ENCODE results near the gene TMEM53. TPM values are rescaled to one million over a fixed set of nuclear protein-coding genes. Genes with fewer than 3 reads are reported as not detected.
A peak's percentile ranks its signal among the peaks of the same experiment; 100 is the strongest.

Gene TMEM53
- total RNA-seq, 2 experiments from 2014 or later = 4.3 to 5.5 TPM

GRCh38 chr1:44637702-44638411 is 36.4 kb downstream of the TMEM53 start:
- no peak for ATAC-seq
- Mint-ChIP-seq H3K4me1 (peaks cover 27% of the 10 kb centered on the region), H3K36me3 (ENCODE audit: low read depth) (peaks cover 63% of the 10 kb centered on the region), H3K27ac (no peak overlapping the region), H3K4me3 (no peak overlapping the region), H3K27me3 (no peaks in the 10 kb centered on the region), H3K9me3 (ENCODE audit: low read depth) (no peaks in the 10 kb centered on the region)
- POLR2A ChIA-PET = no interaction called here
- CTCF ChIA-PET = interaction anchor here (13.0 kb wide), 1 partner anchor 14 kb away, joined by 91 read pairs; no protein-coding TSS in a partner anchor
- intact Hi-C loops (cut with DNase I, micrococcal nuclease) = loop anchor here in 1 of 2 experiments (10.0 kb wide), 1 partner anchor 1273 kb away; the partner anchor contains the start of gene ELOVL1
- no peak for DNase-seq

DNA sequence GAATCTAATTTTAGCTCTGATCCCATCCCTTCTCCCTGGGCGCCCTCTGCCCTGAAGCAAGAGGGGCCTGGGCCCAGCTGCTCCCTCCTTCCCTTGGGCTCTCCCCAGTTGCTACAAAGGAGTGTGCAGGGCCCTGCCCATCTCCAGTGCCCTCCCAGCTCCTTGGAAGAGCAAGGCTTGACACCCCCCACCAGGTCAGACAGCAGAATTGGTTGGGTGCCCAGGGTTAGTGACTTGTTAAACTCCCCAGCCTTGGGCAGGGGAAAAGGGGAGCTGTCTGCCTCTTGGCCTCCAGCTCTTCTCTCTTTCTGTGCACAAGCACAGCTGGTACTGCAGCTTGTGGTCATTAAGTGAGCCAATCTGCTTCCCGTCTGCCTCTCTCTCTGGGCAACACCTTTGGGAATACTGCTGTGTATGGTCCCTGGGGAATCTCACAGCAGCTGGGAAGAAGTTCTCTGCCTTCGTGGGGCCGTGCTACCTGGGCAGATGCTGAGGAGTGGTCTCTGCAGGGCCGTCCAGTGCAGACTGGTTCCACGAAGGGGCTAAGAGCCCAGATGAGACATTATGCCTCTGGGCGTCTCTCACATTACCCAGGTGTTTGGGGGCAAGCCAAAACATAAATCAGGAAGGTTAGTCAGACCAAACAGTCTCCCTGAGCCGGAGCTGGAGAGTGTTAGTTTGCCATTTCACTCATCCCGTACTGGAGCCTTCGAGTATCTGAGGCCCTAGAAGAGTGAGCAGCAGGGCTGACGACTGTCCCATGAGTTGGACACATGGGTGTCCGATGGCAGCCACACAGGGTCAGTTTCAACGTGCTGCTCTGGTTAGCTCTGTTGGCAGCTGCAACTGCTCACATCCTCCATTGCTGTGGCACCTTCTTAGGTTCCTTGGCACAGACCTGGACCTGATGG is 37.3 kb downstream of the TMEM53 start:
- Mint-ChIP-seq H3K36me3 (ENCODE audit: low read depth) (peaks cover 63% of the 10 kb centered on the region), H3K4me1 (peaks cover 29% of the 10 kb centered on the region), H3K27ac (no peak overlapping the region), H3K4me3 (no peak overlapping the region), H3K9me3 (ENCODE audit: low read depth) (no peaks in the 10 kb centered on the region), H3K27me3 (no peaks in the 10 kb centered on the region)
- CTCF ChIA-PET = interaction anchor here (0.8 to 13.0 kb wide), 2 partner anchors 15 to 47 kb away, joined by 3 to 91 read pairs; no protein-coding TSS in a partner anchor
- intact Hi-C loops (cut with DNase I, micrococcal nuclease) = loop anchor here in 1 of 2 experiments (10.0 kb wide), 1 partner anchor 1272 kb away; the partner anchor contains the start of gene ELOVL1
- POLR2A ChIA-PET = no interaction called here
- ATAC-seq = no peak
- no peak for DNase-seq

DNA sequence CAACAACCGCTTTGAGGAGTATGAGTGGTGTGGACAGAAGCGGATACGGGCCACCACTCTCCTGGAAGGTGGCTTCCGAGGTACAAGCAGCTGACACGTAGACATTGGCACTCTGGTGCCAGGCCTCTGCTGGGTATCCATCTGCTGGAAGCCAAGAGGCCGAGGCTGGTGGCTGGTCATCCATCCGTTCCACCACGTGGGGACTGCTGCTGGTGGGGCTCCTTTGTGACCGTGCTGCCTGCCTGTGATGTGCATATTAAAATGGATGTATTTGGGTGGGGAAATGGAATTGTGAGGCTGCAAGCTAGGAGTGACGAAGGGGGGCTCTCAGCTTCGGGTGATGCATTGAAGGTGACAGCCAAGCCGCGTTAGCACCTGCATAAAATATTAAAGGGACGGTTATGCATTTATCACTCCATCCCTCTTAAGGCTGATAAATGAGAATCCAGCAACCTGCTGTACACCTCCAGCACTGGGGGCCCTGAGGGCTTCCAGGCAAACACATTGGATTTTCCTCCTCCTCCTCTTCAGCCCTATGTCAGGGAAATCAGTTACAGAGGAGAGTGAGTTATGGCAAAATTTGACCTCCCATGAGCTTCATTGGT is 38.1 kb downstream of the TMEM53 start:
- H3K36me3 Mint-ChIP-seq (ENCODE audit: low read depth) = peaks cover 55% of the 10 kb centered on the region

GRCh38 chr1:44635439-44635838 is 38.8 kb downstream of the TMEM53 start:
- peak overlapping the region; percentile 25 for H3K27ac Mint-ChIP-seq
- ChIA-PET CTCF (interaction anchor here (0.7 to 13.0 kb wide), 2 partner anchors 11 to 17 kb away, joined by 4 to 91 read pairs; no protein-coding TSS in a partner anchor), POLR2A (no interaction called here)
- no peak for DNase-seq
- peaks cover 55% of the 10 kb centered on the region for H3K36me3 Mint-ChIP-seq (ENCODE audit: low read depth)
- intact Hi-C loops (cut with DNase I, micrococcal nuclease) = loop anchor here in 1 of 2 experiments (10.0 kb wide), 1 partner anchor 1271 kb away; the partner anchor contains the start of gene ELOVL1
- no peaks in the 10 kb centered on the region for H3K9me3 Mint-ChIP-seq (ENCODE audit: low read depth)
- peaks cover 38% of the 10 kb centered on the region for H3K4me1 Mint-ChIP-seq
- no peak overlapping the region for H3K4me3 Mint-ChIP-seq
- no peak for ATAC-seq
- no peaks in the 10 kb centered on the region for H3K27me3 Mint-ChIP-seq

More for the DNA sequence above, 38.1 kb downstream of the TMEM53 start:
- ATAC-seq = no peak
- POLR2A ChIA-PET = no interaction called here
- intact Hi-C loops (cut with DNase I, micrococcal nuclease) = loop anchor here in 1 of 2 experiments (10.0 kb wide), 1 partner anchor 1271 kb away; the partner anchor contains the start of gene ELOVL1
- CTCF ChIA-PET = interaction anchor here (0.8 to 13.0 kb wide), 2 partner anchors 16 to 46 kb away, joined by 3 to 91 read pairs; no protein-coding TSS in a partner anchor
- no peaks in the 10 kb centered on the region for H3K27me3 Mint-ChIP-seq
- H3K4me1 Mint-ChIP-seq = peaks cover 31% of the 10 kb centered on the region
- DNase-seq = no peak
- no peak overlapping the region for H3K27ac Mint-ChIP-seq
- H3K4me3 Mint-ChIP-seq = no peak overlapping the region
- no peaks in the 10 kb centered on the region for H3K9me3 Mint-ChIP-seq (ENCODE audit: low read depth)

- Mint-ChIP-seq H3K27me3 (no peaks in the 10 kb centered on the region), H3K27ac (peak overlapping the region; percentile 25), H3K9me3 (ENCODE audit: low read depth) (no peaks in the 10 kb centered on the region), H3K4me3 (no peak overlapping the region), H3K4me1 (peaks cover 40% of the 10 kb centered on the region), H3K36me3 (ENCODE audit: low read depth) (peaks cover 53% of the 10 kb centered on the region)
- DNase-seq (no peak), ATAC-seq (no peak)
- ChIA-PET POLR2A (interaction anchor here (0.9 to 1.4 kb wide), 4 partner anchors 13 to 185 kb away, joined by 3 to 4 read pairs (median 3); partner anchors contain the start of gene TMEM53), CTCF (interaction anchor here (0.7 to 13.0 kb wide), 6 partner anchors 12 to 372 kb away, joined by 3 to 91 read pairs (median 4); no protein-coding TSS in a partner anchor)
- intact Hi-C loops (cut with DNase I, micrococcal nuclease) = loop anchor here in 1 of 2 experiments (5.0 to 10.0 kb wide), 4 partner anchors 173 to 1270 kb away; partner anchors contain the start of genes ATP6V0B, BTBD19, DPH2 and DYNLT4
Measured at GRCh38 chr1:44634606-44635189, 39.6 kb downstream of the TMEM53 start.

DNA sequence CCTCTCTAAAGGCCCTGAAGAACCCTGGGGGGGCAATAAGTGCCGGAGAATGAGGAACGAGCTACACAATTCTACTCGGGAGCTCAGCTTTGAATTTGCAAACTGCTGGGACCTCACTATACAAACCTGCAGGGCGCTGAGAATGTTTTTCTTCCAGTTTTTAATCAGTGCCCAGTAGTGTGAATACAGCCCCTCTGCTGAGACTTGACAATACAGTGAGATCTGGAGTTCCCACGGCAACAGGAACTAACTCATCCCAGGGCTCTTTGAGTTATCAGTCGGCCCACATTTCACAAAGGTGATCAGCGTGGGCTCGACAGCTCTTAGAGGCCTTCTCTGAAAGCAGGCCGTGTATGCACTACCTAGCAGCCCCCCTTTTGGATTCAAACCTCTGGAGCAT is 41.7 kb downstream of the TMEM53 start:
- POLR2A ChIA-PET = interaction anchor here (1.0 to 2.4 kb wide), 7 partner anchors 9 to 187 kb away, joined by 3 to 17 read pairs (median 4); partner anchors contain the start of genes ARMH1 and TMEM53
- intact Hi-C loops (cut with DNase I, micrococcal nuclease) = loop anchor here (1.0 to 10.0 kb wide), 7 partner anchors 42 to 1268 kb away; partner anchors contain the start of genes ARMH1 (in 2 of the 2), TMEM53 (in 2 of the 2), ATP6V0B (in 1 of the 2) and BTBD19 (in 1 of the 2)
- H3K27me3 Mint-ChIP-seq = no peaks in the 10 kb centered on the region
- H3K9me3 Mint-ChIP-seq (ENCODE audit: low read depth) = no peaks in the 10 kb centered on the region
- peak; percentile 21 for DNase-seq
- peak overlapping the region; percentile 94 for H3K27ac Mint-ChIP-seq
- H3K4me3 Mint-ChIP-seq = peak overlapping the region; percentile 86
- CTCF ChIA-PET = interaction anchor here (0.8 to 13.0 kb wide), 3 partner anchors 20 to 983 kb away, joined by 3 to 91 read pairs (median 3); partner anchors contain the start of gene KDM4A
- peak; percentile 11 for ATAC-seq
- H3K36me3 Mint-ChIP-seq (ENCODE audit: low read depth) = peaks cover 40% of the 10 kb centered on the region
- H3K4me1 Mint-ChIP-seq = peaks cover 40% of the 10 kb centered on the region

DNA sequence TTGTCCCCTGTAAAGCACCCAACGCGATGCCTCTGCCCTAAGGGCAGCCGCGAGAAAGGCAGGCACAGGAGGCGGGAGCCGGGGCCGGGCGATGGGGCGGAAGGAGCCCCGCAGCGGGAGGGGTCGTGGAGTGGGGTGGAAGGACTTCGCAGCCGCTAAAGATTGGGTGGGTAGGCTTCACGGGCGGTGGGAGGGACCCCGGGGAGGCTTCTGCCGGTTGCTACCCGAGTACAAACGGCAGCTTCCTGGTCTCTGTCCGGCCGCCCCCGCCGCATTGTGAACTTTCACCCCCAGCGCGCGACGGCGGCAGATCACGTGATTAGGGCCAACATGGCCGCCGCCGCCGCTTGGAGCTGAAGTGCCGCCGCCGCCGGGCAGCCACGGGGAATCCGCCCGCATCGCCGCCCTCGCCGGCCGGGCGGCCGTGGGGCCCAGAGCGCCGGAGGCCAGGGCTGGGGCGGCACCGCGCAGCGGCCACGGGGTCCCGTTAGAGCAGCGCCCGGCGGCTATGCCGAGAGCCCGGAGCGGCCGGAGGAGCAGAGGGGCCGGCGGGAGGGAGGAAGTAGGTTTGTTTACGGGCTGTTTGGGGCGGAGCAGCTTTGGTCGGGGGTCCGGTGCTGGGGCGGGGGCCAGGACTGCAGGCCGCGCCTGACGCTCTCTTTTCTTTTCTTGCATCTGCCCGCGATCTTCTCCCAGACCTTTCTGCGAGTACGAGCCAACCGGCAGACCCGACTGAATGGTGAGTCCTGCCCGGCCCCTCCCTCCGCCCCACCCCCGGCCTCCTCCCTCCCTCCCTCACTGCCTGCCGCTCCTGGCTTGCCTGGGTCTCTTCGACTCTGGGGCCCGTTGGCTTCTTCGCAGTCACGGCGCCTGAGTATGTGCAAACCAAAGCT is 42.4 kb downstream of the TMEM53 start:
- peak overlapping the region; percentile 86 for H3K4me3 Mint-ChIP-seq
- ChIA-PET POLR2A (interaction anchor here (0.6 to 2.4 kb wide), 14 partner anchors 10 to 734 kb away, joined by 3 to 17 read pairs (median 4); partner anchors contain the start of genes ARMH1, RNU5D-1, RPS8 and TMEM53), CTCF (interaction anchor here (0.6 to 13.0 kb wide), 5 partner anchors 20 to 982 kb away, joined by 3 to 91 read pairs (median 3); partner anchors contain the start of gene KDM4A)
- H3K9me3 Mint-ChIP-seq (ENCODE audit: low read depth) = no peaks in the 10 kb centered on the region
- ATAC-seq (peak; percentile 81), DNase-seq (peak; percentile 95)
- peaks cover 40% of the 10 kb centered on the region for H3K4me1 Mint-ChIP-seq
- H3K36me3 Mint-ChIP-seq (ENCODE audit: low read depth) = peaks cover 36% of the 10 kb centered on the region
- H3K27ac Mint-ChIP-seq = peak overlapping the region; percentile 97
- H3K27me3 Mint-ChIP-seq = no peaks in the 10 kb centered on the region
- intact Hi-C loops (cut with DNase I, micrococcal nuclease) = loop anchor here (1.0 to 10.0 kb wide), 13 partner anchors 42 to 1267 kb away; partner anchors contain the start of genes ARMH1 (in 2 of the 2), TMEM53 (in 2 of the 2), ATP6V0B (in 1 of the 2) and BTBD19 (in 1 of the 2)

GRCh38 chr1:44631333-44631646 is 43.0 kb downstream of the TMEM53 start:
- DNase-seq (no peak), ATAC-seq (peak; percentile 31)
- POLR2A ChIA-PET = interaction anchor here (0.6 to 2.4 kb wide), 11 partner anchors 11 to 1123 kb away, joined by 3 to 17 read pairs (median 5); partner anchors contain the start of genes ARMH1, RNU5D-1, RPS8 and TMEM53
- Mint-ChIP-seq H3K27ac (peak overlapping the region; percentile 97), H3K9me3 (ENCODE audit: low read depth) (no peaks in the 10 kb centered on the region), H3K27me3 (no peaks in the 10 kb centered on the region), H3K36me3 (ENCODE audit: low read depth) (peaks cover 32% of the 10 kb centered on the region), H3K4me1 (peaks cover 40% of the 10 kb centered on the region), H3K4me3 (peak overlapping the region; percentile 86)
- CTCF ChIA-PET = interaction anchor here (1.0 to 13.0 kb wide), 2 partner anchors 21 to 81 kb away, joined by 3 to 91 read pairs; no protein-coding TSS in a partner anchor
- intact Hi-C loops (cut with DNase I, micrococcal nuclease) = loop anchor here in 1 of 2 experiments (1.0 to 10.0 kb wide), 10 partner anchors 176 to 1266 kb away; partner anchors contain the start of genes ATP6V0B, BTBD19, DMAP1 and DPH2

DNA sequence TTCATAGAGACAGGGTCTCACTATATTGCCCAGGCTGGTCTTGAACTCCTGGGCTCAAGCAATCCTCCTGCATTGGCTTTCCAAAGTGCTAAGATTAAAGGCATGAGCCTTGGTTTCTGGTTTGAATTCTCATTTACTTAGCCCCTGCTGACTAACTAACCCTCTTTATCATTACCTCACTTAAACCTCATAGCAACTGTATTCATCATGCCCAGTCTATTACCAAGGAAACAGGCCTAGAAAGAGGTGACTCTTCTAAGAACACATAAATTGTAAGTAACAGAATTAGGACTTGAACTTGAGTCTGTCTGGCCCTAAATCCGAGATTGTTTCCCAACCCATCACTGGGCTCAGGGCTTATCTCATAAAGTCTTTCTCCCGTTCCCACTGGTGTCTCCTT is 44.2 kb downstream of the TMEM53 start:
- CTCF ChIA-PET = no interaction called here
- DNase-seq = no peak

More for the DNA sequence above, 44.2 kb downstream of the TMEM53 start:
- intact Hi-C loops (cut with DNase I, micrococcal nuclease) = loop anchor here in 1 of 2 experiments (2.0 to 10.0 kb wide), 6 partner anchors 177 to 1265 kb away; partner anchors contain the start of genes ATP6V0B, BTBD19, DPH2 and DYNLT4
- no peak for ATAC-seq
- Mint-ChIP-seq H3K4me3 (peak overlapping the region; percentile 86), H3K4me1 (peaks cover 34% of the 10 kb centered on the region), H3K36me3 (ENCODE audit: low read depth) (peaks cover 20% of the 10 kb centered on the region), H3K27me3 (no peaks in the 10 kb centered on the region), H3K9me3 (ENCODE audit: low read depth) (no peaks in the 10 kb centered on the region), H3K27ac (peak overlapping the region; percentile 97)
- POLR2A ChIA-PET = no interaction called here

All from activated CD4-positive, alpha-beta T cell treated with anti-CD3 and anti-CD28 coated beads for 36 hours (primary cell).